A549 (cell line): ENCODE results near the gene HTR2A. TPM values are rescaled to one million over a fixed set of nuclear protein-coding genes. Genes with fewer than 3 reads are reported as not detected.

Source experiments
- ATAC-seq, 2 experiments: fragments of 200-7000 bp in 1 of 2; fragments of >200 bp in 1 of 2; cut with Nextera tagmentation in 1 of 2; cut with Tn5 transposase in 1 of 2; 3 replicates each; pipeline versions ENCODE4 v1.8.0 to v1.9.1; 2018 to 2020; ENCODE audit warnings: mild to moderate bottlenecking in 1 of 2, moderate library complexity in 1 of 2
- CTCF ChIA-PET: fragments of 300-600 bp; sonication (Branson Sonifier 250); formaldehyde crosslinking; extraction: SDS; loops from one replicate; lab custom pipeline; 2021; ENCODE audit warnings: antibody characterized with exemption, inconsistent platforms; lab: Yijun Ruan, JAX
- POLR2A ChIA-PET: fragments of 350-600 bp; formaldehyde crosslinking; extraction: SDS; loops from one replicate; lab custom pipeline; 2021; ENCODE audit warnings: antibody characterized with exemption, inconsistent platforms; lab: Yijun Ruan, JAX
- DNase-seq, 2 experiments: peaks; one replicate each; pipeline versions ENCODE4 v3.0.0 to v3.0.0-alpha.2; 2011 to 2016; ENCODE audit warnings: low read depth in 1 of 2, low spot score in 1 of 2
- FAIRE-seq: peaks from 2 replicates; lab custom pipeline; 2011; peaks lifted over from hg19 to GRCh38; lab: Jason Lieb, UNC
- H3K27ac ChIP-seq, 2 experiments: fragments of >200 bp; sonication (Bioruptor Twin); formaldehyde crosslinking; 3 replicates each; pipeline ENCODE4 v1.5.1; 2016 to 2017
- H3K4me1 ChIP-seq: fragments of >200 bp; sonication (Bioruptor Twin); formaldehyde crosslinking; 3 replicates; pipeline ENCODE4 v1.6.1; 2016
- H3K4me2 ChIP-seq: fragments of >200 bp; sonication (Bioruptor Twin); formaldehyde crosslinking; 3 replicates; pipeline ENCODE4 v1.6.1; 2016
- H3K4me3 ChIP-seq: fragments of >200 bp; sonication (Bioruptor Twin); formaldehyde crosslinking; 3 replicates; pipeline ENCODE4 v1.5.1; 2016
- H3K9me3 ChIP-seq: fragments of >200 bp; sonication (Bioruptor Twin); formaldehyde crosslinking; 3 replicates; pipeline ENCODE4 v1.6.1; 2016
- BCL3 ChIP-seq: fragments of >200 bp; sonication (Bioruptor Twin); formaldehyde crosslinking; IDR thresholded peaks from 3 replicates; pipeline ENCODE4 v1.6.1; 2016
- BHLHE40 ChIP-seq: IDR thresholded peaks from 2 replicates; pipeline ENCODE4 v1.6.1; 2012; ENCODE audit warnings: low read depth, low read length, inconsistent platforms
- CBX2 ChIP-seq: fragments of 200-600 bp; sonication (generic); IDR thresholded peaks from 2 replicates; pipeline ENCODE4 v1.6.1; 2016; ENCODE audit warnings: low read depth, mild to moderate bottlenecking, borderline replicate concordance
- CEBPB ChIP-seq, 2 experiments: fragments of >200 bp in 1 of 2; sonication (Bioruptor Twin) in 1 of 2; formaldehyde crosslinking in 1 of 2; IDR thresholded peaks; 2 replicates each; pipeline ENCODE4 v1.6.1; 2012 to 2016
- E2F6 ChIP-seq: IDR thresholded peaks from 2 replicates; pipeline ENCODE4 v1.6.1; 2012; ENCODE audit warnings: low read depth, borderline replicate concordance
- EHMT2 ChIP-seq: fragments of 200-600 bp; sonication (generic); IDR thresholded peaks from 2 replicates; pipeline ENCODE4 v1.6.1; 2016; ENCODE audit warnings: antibody characterized with exemption, low read depth, mild to moderate bottlenecking, moderate library complexity
- ESRRA ChIP-seq: fragments of 150-350 bp; IDR thresholded peaks from 2 replicates; pipeline ENCODE4 v1.6.1; 2014; ENCODE audit warnings: mild to moderate bottlenecking, low read length, borderline replicate concordance
- FOSB ChIP-seq: fragments of 250-450 bp; sonication (Bioruptor Pico); IDR thresholded peaks from 2 replicates; pipeline ENCODE4 v1.5.0; 2020; ENCODE audit warnings: mild to moderate bottlenecking, moderate library complexity
- GATA3 ChIP-seq: IDR thresholded peaks from 2 replicates; pipeline ENCODE4 v1.6.1; 2012; ENCODE audit warnings: borderline replicate concordance
- HMGXB4 ChIP-seq: fragments of 250-450 bp; sonication (Bioruptor Pico); IDR thresholded peaks from 2 replicates; pipeline ENCODE4 v1.5.0; 2021; ENCODE audit warnings: mild to moderate bottlenecking, moderate library complexity, borderline replicate concordance
- HOXB13 ChIP-seq: fragments of 250-450 bp; sonication (Bioruptor Pico); IDR thresholded peaks from 2 replicates; pipeline ENCODE4 v1.5.0; 2020; ENCODE audit warnings: low read depth, mild to moderate bottlenecking, moderate library complexity
- JUNB ChIP-seq: fragments of >200 bp; sonication (Bioruptor Twin); formaldehyde crosslinking; IDR thresholded peaks from 2 replicates; pipeline ENCODE4 v1.6.1; 2016
- MAX ChIP-seq: IDR thresholded peaks from 2 replicates; pipeline ENCODE4 v1.6.1; 2012
- MAZ ChIP-seq: fragments of 150-350 bp; IDR thresholded peaks from 2 replicates; pipeline ENCODE4 v1.6.1; 2014; ENCODE audit warnings: antibody characterized with exemption, low read depth, low read length, borderline replicate concordance
- NFE2L2 ChIP-seq: fragments of 150-350 bp; conservative IDR thresholded peaks from 2 replicates; pipeline ENCODE4 v1.6.1; 2014; ENCODE audit warnings: low read length
- NPAS2 ChIP-seq: fragments of 250-450 bp; sonication (Bioruptor Pico); IDR thresholded peaks from 2 replicates; pipeline ENCODE4 v1.8.0; 2022; ENCODE audit warnings: mild to moderate bottlenecking, moderate library complexity, borderline replicate concordance
- PBX3 ChIP-seq: IDR thresholded peaks from 2 replicates; pipeline ENCODE4 v1.6.1; 2012
- POLR2AphosphoS2 ChIP-seq: conservative IDR thresholded peaks from 2 replicates; pipeline ENCODE4 v1.6.1; 2012; ENCODE audit warnings: low read length, improper control_type of control experiment, inconsistent platforms
- RCOR1 ChIP-seq: fragments of 150-350 bp; IDR thresholded peaks from 2 replicates; pipeline ENCODE4 v1.6.1; 2014; ENCODE audit warnings: antibody characterized with exemption, low read length, low read depth
- REST ChIP-seq: fragments of 200-600 bp; sonication (generic); IDR thresholded peaks from 2 replicates; pipeline ENCODE4 v1.6.1; 2016; ENCODE audit warnings: antibody characterized with exemption, mild to moderate bottlenecking, moderate library complexity
- RFX5 ChIP-seq: fragments of 450-650 bp; IDR thresholded peaks from 2 replicates; pipeline ENCODE4 v1.7.1; 2014; ENCODE audit warnings: antibody characterized with exemption, mild to moderate bottlenecking, moderate library complexity
- RNF2 ChIP-seq: fragments of 200-600 bp; sonication (generic); IDR thresholded peaks from 2 replicates; pipeline ENCODE4 v1.6.1; 2016; ENCODE audit warnings: low read depth, mild to moderate bottlenecking, antibody characterized with exemption, moderate library complexity, borderline replicate concordance
- TFCP2L1 ChIP-seq: fragments of 250-450 bp; sonication (Bioruptor Pico); IDR thresholded peaks from 2 replicates; pipeline ENCODE4 v1.5.0; 2021; ENCODE audit warnings: mild to moderate bottlenecking
- TP53 ChIP-seq: fragments of 250-450 bp; sonication (Bioruptor Pico); IDR thresholded peaks from 2 replicates; pipeline ENCODE4 v1.5.0; 2021; ENCODE audit warnings: mild to moderate bottlenecking, moderate library complexity
- ZFP36 ChIP-seq: fragments of 450-650 bp; IDR thresholded peaks from 2 replicates; pipeline ENCODE4 v1.6.1; 2014; ENCODE audit warnings: borderline replicate concordance; ENCODE audit not compliant: partially characterized antibody
- ZNF302 ChIP-seq: fragments of 250-450 bp; sonication (Bioruptor Pico); IDR thresholded peaks from 2 replicates; pipeline ENCODE4 v1.9.0; 2021; ENCODE audit warnings: inconsistent platforms, mild to moderate bottlenecking, moderate library complexity
- WGBS: methylation state at CpG from one replicate; pipeline ENCODE4 v1.1.6; 2017; ENCODE audit errors: missing lambda C conversion rate; 5-methylcytosine and 5-hydroxymethylcytosine counted together
- polyA plus RNA-seq, 4 experiments: library from polyadenylated mRNA; depleted of rRNA in 3 of 4; stranded (reverse); fragments of >200 nt; fragmentation: RNase III in 1 of 4; extraction: RNeasy Plus Mini Kit Qiagen cat#74134 plus additional on column Dnase treatment in 1 of 4; gene quantifications; 2 replicates in 3 of 4; 3 replicates in 1 of 4; pipeline ENCODE4 v1.2.3, GENCODE V29; 2011 to 2017

The HTR2A gene
- polyA plus RNA-seq, 2 of the 4 experiments (the other 2 are of a cell fraction): not detected

- no peak overlapping the region for H3K4me2 ChIP-seq
- FAIRE-seq: no peak
- no peak for ATAC-seq
- H3K4me3 ChIP-seq: no peak overlapping the region
- H3K4me1 ChIP-seq: no peaks in the 10 kb centered on the region
- DNase-seq: no peak
- 0 out of 3 replicates have a peak, but pooled peaks cover under 1% of the 10 kb centered on the region for H3K9me3 ChIP-seq
- CTCF ChIA-PET: no interaction called here
- POLR2A ChIA-PET: no interaction called here
- H3K27ac ChIP-seq: no peak overlapping the region
- no peak for TF ChIP-seq ZFP36
- TF ChIP-seq BHLHE40: no peak
- TF ChIP-seq HMGXB4 (CRISPR knock-in tag): no peak
- TF ChIP-seq MAZ: no peak
- TF ChIP-seq BCL3: no peak
- TF ChIP-seq RCOR1: no peak
- TF ChIP-seq RFX5: no peak
- no peak for TF ChIP-seq E2F6
- TF ChIP-seq NFE2L2: no peak
- 53% methylated on average over 6 of the region's 13 CpGs for WGBS
These were observed 78.9 kb downstream of the HTR2A start for GRCh38 chr13:46817838-46818476.

- POLR2A ChIA-PET: no interaction called here
- CTCF ChIA-PET: no interaction called here
- TF ChIP-seq GATA3 (no peak), REST (no peak), PBX3 (no peak), CBX2 (no peak), ESRRA (no peak), RNF2 (no peak), NPAS2 (no peak), TP53 (no peak), ZNF302 (CRISPR knock-in tag) (no peak), POLR2AphosphoS2 (no peak), HOXB13 (CRISPR knock-in tag) (no peak), MAX (no peak), JUNB (no peak), HMGXB4 (CRISPR knock-in tag) (no peak), EHMT2 (no peak), TFCP2L1 (CRISPR knock-in tag) (no peak), CEBPB (IDR thresholded peaks at IDR 0.05) (no peak), FOSB (no peak)
- Histone ChIP-seq H3K4me1 (no peaks in the 10 kb centered on the region), H3K9me3 (peaks cover 9% of the 10 kb centered on the region; the same call in 2 of the 3 replicates), H3K27ac (no peak overlapping the region), H3K4me3 (no peak overlapping the region), H3K4me2 (no peak overlapping the region)
- FAIRE-seq (no peak), DNase-seq (no peak), ATAC-seq (no peak)
- 65% methylated on average over 1 of the region's 1 CpG for WGBS
These were observed 79.8 kb downstream of the HTR2A start for GRCh38 chr13:46817095-46817494.
